GM18502 (cell line): Measurements from ENCODE around the gene RAET1E.
"Not testable (repeated sequence)": the region's sequence is repeated elsewhere in the genome, so short reads cannot be mapped to it uniquely, and the experiment has no call there.

Source experiments
- ATAC-seq: cut with Tn5 transposase; IDR thresholded peaks from one replicate; pipeline ENCODE4 v1.9.1; 2021; ENCODE audit warnings: mild to moderate bottlenecking; ENCODE audit not compliant: unreplicated experiment, poor library complexity

RAET1E gene

GRCh38 chr6:149863698-149864577 lies 34.0 kb downstream of the RAET1E start, which contains the start of gene LRP11:
TSS of gene LRP11 (minus strand) at chr6:149864359. CDS start at chr6:149864020, 339 bp downstream.
- peak; percentile 85 for ATAC-seq

GRCh38 chr6:149862922-149863697 lies 34.8 kb downstream of the RAET1E start:
- peak; percentile 23 for ATAC-seq

- not testable (repeated sequence) for ATAC-seq
These were observed 35.5 kb downstream of the RAET1E start for GRCh38 chr6:149862424-149862738.

GRCh38 chr6:149861603-149862423 lies 36.1 kb downstream of the RAET1E start:
- ATAC-seq, result no peak

GRCh38 chr6:149860834-149861602 lies 36.9 kb downstream of the RAET1E start:
- ATAC-seq, result no peak

GRCh38 chr6:149860513-149860833 lies 37.4 kb downstream of the RAET1E start:
- ATAC-seq, result no peak

- no peak for ATAC-seq
These were observed 38.0 kb downstream of the RAET1E start for GRCh38 chr6:149859938-149860337.

GRCh38 chr6:149859368-149859767 lies 38.5 kb downstream of the RAET1E start:
- ATAC-seq, result no peak

- ATAC-seq, result no peak
These were observed 40.4 kb downstream of the RAET1E start for GRCh38 chr6:149857541-149857940.

- ATAC-seq, result no peak
These were observed 41.5 kb downstream of the RAET1E start for GRCh38 chr6:149856256-149856994.

- ATAC-seq, result no peak
These were observed 42.2 kb downstream of the RAET1E start for GRCh38 chr6:149855741-149856140.

GRCh38 chr6:149855040-149855654 lies 42.8 kb downstream of the RAET1E start:
- no peak for ATAC-seq

GRCh38 chr6:149854532-149854931 lies 43.4 kb downstream of the RAET1E start:
- ATAC-seq, result no peak

GRCh38 chr6:149854017-149854416 lies 43.9 kb downstream of the RAET1E start:
- not testable (repeated sequence) for ATAC-seq

GRCh38 chr6:149852881-149853280 lies 45.0 kb downstream of the RAET1E start:
- no peak for ATAC-seq

GRCh38 chr6:149852180-149852579 lies 45.7 kb downstream of the RAET1E start:
- no peak for ATAC-seq

- no peak for ATAC-seq
These were observed 46.3 kb downstream of the RAET1E start for GRCh38 chr6:149851461-149852110.

- ATAC-seq, result not testable (repeated sequence)
These were observed 49.6 kb downstream of the RAET1E start for GRCh38 chr6:149848343-149848742.
